ENCODE data around the gene MARVELD1. TPM values are rescaled to one million over a fixed set of nuclear protein-coding genes. Genes with fewer than 3 reads are reported as not detected.

MARVELD1 gene
- total RNA-seq, 2 experiments from 2014 or later: 0.13 TPM; not detected in 1

GRCh38 chr10:97713826-97714400 is 383 bp downstream of the MARVELD1 start:
- H3K4me3 ChIP-seq (ENCODE audit: low read depth, low read length, poor library complexity, severe bottlenecking): peak overlapping the region; percentile 62
- H3K4me2 ChIP-seq (ENCODE audit: low read length): peak overlapping the region; percentile 81
- TF ChIP-seq CTCF (conservative IDR thresholded peaks at IDR 0.05; ENCODE audit: low read length): peak; percentile 58; the same call in 1 of the 2 replicates
- 0 out of 2 replicates have a peak, but pooled peaks have one; percentile 48 for TF ChIP-seq EZH2phosphoT487 (IDR thresholded peaks at IDR 0.05; ENCODE audit: borderline replicate concordance, low read depth, low read length)
- intact Hi-C loops (cut with micrococcal nuclease; ENCODE audit: unreplicated experiment): no loop called here
- H3K79me2 ChIP-seq (ENCODE audit: insufficient read depth, low read depth, low read length): no peaks in the 10 kb centered on the region
- ChIA-PET CTCF (ENCODE audit: unreplicated experiment) (no interaction called here), POLR2A (no interaction called here)
- H4K20me1 ChIP-seq (ENCODE audit: insufficient read depth, low read length): no peaks in the 10 kb centered on the region
- H2AFZ ChIP-seq (ENCODE audit: low read length): peak overlapping the region; percentile 58; the same call in 1 of the 2 replicates
- H3K9me3 ChIP-seq (ENCODE audit: low read length): no peaks in the 10 kb centered on the region
- H3K4me1 ChIP-seq (ENCODE audit: insufficient read depth, low read length, poor library complexity, severe bottlenecking): no peaks in the 10 kb centered on the region
- DNase-seq (ENCODE audit: low spot score): peak; percentile 70
- H3K36me3 ChIP-seq (ENCODE audit: insufficient read depth, low read length): no peaks in the 10 kb centered on the region
- no peak overlapping the region for H3K27ac ChIP-seq (ENCODE audit: low read depth, low read length, poor library complexity, severe bottlenecking)
- no peaks in the 10 kb centered on the region for H3K9me2 ChIP-seq (ENCODE audit: insufficient read depth, low read length)
- BruUV-seq (replicated peaks): no TSS peak

- TF ChIP-seq EZH2phosphoT487 (IDR thresholded peaks at IDR 0.05; ENCODE audit: borderline replicate concordance, low read depth, low read length) (no peak), CTCF (conservative IDR thresholded peaks at IDR 0.05; ENCODE audit: low read length) (no peak; the same call in 1 of the 2 replicates)
- DNase-seq (ENCODE audit: low spot score): no peak
- Histone ChIP-seq H2AFZ (ENCODE audit: low read length) (peak overlapping the region; percentile 58; the same call in 1 of the 2 replicates), H3K36me3 (ENCODE audit: insufficient read depth, low read length) (no peaks in the 10 kb centered on the region), H3K4me1 (ENCODE audit: insufficient read depth, low read length, poor library complexity, severe bottlenecking) (no peaks in the 10 kb centered on the region), H3K4me3 (ENCODE audit: low read depth, low read length, poor library complexity, severe bottlenecking) (peak overlapping the region; percentile 62), H3K79me2 (ENCODE audit: insufficient read depth, low read depth, low read length) (no peaks in the 10 kb centered on the region), H3K9me2 (ENCODE audit: insufficient read depth, low read length) (no peaks in the 10 kb centered on the region), H3K4me2 (ENCODE audit: low read length) (peak overlapping the region; percentile 81), H4K20me1 (ENCODE audit: insufficient read depth, low read length) (no peaks in the 10 kb centered on the region), H3K27ac (ENCODE audit: low read depth, low read length, poor library complexity, severe bottlenecking) (no peak overlapping the region), H3K9me3 (ENCODE audit: low read length) (no peaks in the 10 kb centered on the region)
- intact Hi-C loops (cut with micrococcal nuclease; ENCODE audit: unreplicated experiment): no loop called here
- no TSS peak for BruUV-seq (replicated peaks)
- ChIA-PET POLR2A (no interaction called here), CTCF (ENCODE audit: unreplicated experiment) (no interaction called here)
Measured at GRCh38 chr10:97714401-97715258, 1.1 kb downstream of the MARVELD1 start.
